Peyer's patch (tissue), 4 donors: ENCODE measurements around the gene DAP3. TPM values are rescaled to one million over a fixed set of nuclear protein-coding genes. Genes with fewer than 3 reads are reported as not detected.

Experiments
- DNase-seq, 3 donors: peaks; one replicate each; pipeline ENCODE4 v3.0.0-alpha.2; 2017 to 2019
- H3K27ac ChIP-seq, 4 donors: fragments of 200-600 bp; sonication (generic); one replicate each; pipeline ENCODE4 v1.5.1; 2016 to 2019
- H3K27me3 ChIP-seq, 2 donors: fragments of 200-600 bp; sonication (generic); one replicate each; pipeline ENCODE4 v1.5.1; 2019
- H3K36me3 ChIP-seq, 3 donors: fragments of 200-600 bp; sonication (generic); one replicate each; pipeline ENCODE4 v1.5.1; 2016 to 2019
- H3K4me1 ChIP-seq, 4 donors: fragments of 200-600 bp; sonication (generic); one replicate each; pipeline ENCODE4 v1.5.1; 2016 to 2019
- H3K4me3 ChIP-seq, 4 donors: fragments of 200-600 bp; sonication (generic); 1 replicate in 3 of 4; 2 replicates in 1 of 4; pipeline ENCODE4 v1.5.1; 2016 to 2019; ENCODE audit warnings: mild to moderate bottlenecking in 1 of 4
- H3K9me3 ChIP-seq, 4 donors: fragments of 200-600 bp; sonication (generic); one replicate each; pipeline ENCODE4 v1.5.1; 2016 to 2019; ENCODE audit warnings: mild to moderate bottlenecking in 1 of 4
- CTCF ChIP-seq, 6 experiments: fragments of 450-650 bp in 4 of 6; fragments of 200-600 bp in 2 of 6; sonication (generic) in 1 of 6; IDR thresholded peaks; one replicate each; pipeline ENCODE4 v1.5.1; 2017 to 2019; ENCODE audit warnings: antibody characterized with exemption in 6 of 6, mild to moderate bottlenecking in 3 of 6, moderate library complexity in 1 of 6
- POLR2A ChIP-seq, 2 donors: fragments of 450-650 bp; IDR thresholded peaks; one replicate each; pipeline ENCODE4 v1.5.1; 2017; ENCODE audit warnings: antibody characterized with exemption in 2 of 2, mild to moderate bottlenecking in 2 of 2, moderate library complexity in 2 of 2
- total RNA-seq, 4 donors: library from RNA; depleted of rRNA; stranded (reverse); fragments of >200 nt; gene quantifications; one replicate each; pipeline ENCODE4 v1.1.0, GENCODE V29; 2016

DAP3 gene
- total RNA-seq, 4 donors from 2014 or later = 72.8 to 160 (median 153) TPM

GRCh38 chr1:155777582-155777981 is 88.7 kb downstream of the DAP3 start:
- H3K27me3 ChIP-seq = no peaks in the 10 kb centered on the region
- no peak for TF ChIP-seq CTCF (IDR thresholded peaks at IDR 0.05)
- no peak for TF ChIP-seq POLR2A (IDR thresholded peaks at IDR 0.05)
- no peaks in the 10 kb centered on the region for H3K4me1 ChIP-seq

More at GRCh38 chr1:155777582-155777981, 88.7 kb downstream of the DAP3 start:
- DNase-seq = no peak
- Histone ChIP-seq H3K27ac (no peak overlapping the region), H3K4me3 (no peak overlapping the region), H3K36me3 (peaks cover 0 to 73% (median 0%) of the 10 kb centered on the region in 3 donors), H3K9me3 (no peaks in the 10 kb centered on the region)

Other genes with a start within 250 kb of the DAP3 start
- gene ASH1L, start 126.3 kb upstream of the DAP3 start, total RNA-seq = 100 to 1,000 TPM in 1 of 4 donors, 10 to 100 TPM in 3; 58.3 to 101 (median 73.8) TPM
- gene MSTO1, start 78.9 kb upstream of the DAP3 start, total RNA-seq = 10 to 100 TPM in 3 of 4 donors, 1 to 10 TPM in 1; 6.8 to 52.0 (median 26.7) TPM
- gene YY1AP1, start 317 bp upstream of the DAP3 start, total RNA-seq = 100 to 1,000 TPM in 2 of 4 donors, 10 to 100 TPM in 2; 64.5 to 144 (median 84.3) TPM
- gene GON4L, start 168.1 kb downstream of the DAP3 start, total RNA-seq = 100 to 1,000 TPM in 1 of 4 donors, 10 to 100 TPM in 3; 54.1 to 153 (median 71.8) TPM
- gene SYT11, start 170.5 kb downstream of the DAP3 start, total RNA-seq = 1 to 10 TPM; 2.6 to 9.9 (median 4.7) TPM
- gene RIT1, start 222.3 kb downstream of the DAP3 start, total RNA-seq = 10 to 100 TPM; 13.6 to 31.1 (median 17.4) TPM
- 100 to 1,000 TPM in 2 of 4 donors, 10 to 100 TPM in 2; 71.5 to 146 (median 96.4) TPM for gene KHDC4, start 245.3 kb downstream of the DAP3 start, total RNA-seq